GM18951 (cell line): ENCODE measurements around the gene PCDH9.

Experiments used
- POLR2A ChIP-seq: IDR thresholded peaks from 4 replicates; pipeline ENCODE4 v1.6.1; 2011; ENCODE audit warnings: mild to moderate bottlenecking; ENCODE audit not compliant: insufficient read length, insufficient read depth; ENCODE audit errors: extremely low read depth
- in situ Hi-C: fragments of 300-500 bp; cut with MboI; formaldehyde crosslinking; loops from one replicate; pipeline ENCODE4 v1.12.0; 2022; ENCODE audit warnings: low sequenced_read_pairs, mixed read lengths, inconsistent platforms; ENCODE audit not compliant: unreplicated experiment

PCDH9 gene

GRCh38 chr13:66691149-66691548 is 539.0 kb downstream of the PCDH9 start:
- no peak for TF ChIP-seq POLR2A
- in situ Hi-C loops, result loop anchor here (25.0 kb wide), 1 partner anchor 521 kb away; no protein-coding TSS in a partner anchor

DNA sequence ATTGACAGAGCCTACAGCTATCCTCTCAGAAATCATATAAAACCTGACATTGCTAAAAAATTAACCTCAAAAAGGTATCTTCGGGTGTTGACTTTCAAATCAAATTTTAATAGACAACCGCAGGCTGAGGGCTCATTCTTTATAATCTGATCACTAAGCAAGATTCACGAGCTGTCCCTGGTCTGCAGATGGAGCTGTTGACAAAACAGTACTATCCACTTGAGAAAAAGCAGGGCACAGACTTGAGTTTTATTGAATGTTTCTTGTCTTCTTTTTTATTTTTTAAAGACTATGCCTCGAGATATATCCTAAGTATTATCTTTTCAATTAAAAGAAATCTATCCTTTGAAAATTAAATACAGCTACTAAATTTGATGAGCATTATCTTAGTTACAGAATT is 540.5 kb downstream of the PCDH9 start:
- in situ Hi-C loops, result loop anchor here (25.0 kb wide), 1 partner anchor 523 kb away; no protein-coding TSS in a partner anchor
- TF ChIP-seq POLR2A, result no peak

- TF ChIP-seq POLR2A, result no peak
- in situ Hi-C loops, result loop anchor here (25.0 kb wide), 1 partner anchor 523 kb away; no protein-coding TSS in a partner anchor
Observed at GRCh38 chr13:66689037-66689619, 541.0 kb downstream of the PCDH9 start.

DNA sequence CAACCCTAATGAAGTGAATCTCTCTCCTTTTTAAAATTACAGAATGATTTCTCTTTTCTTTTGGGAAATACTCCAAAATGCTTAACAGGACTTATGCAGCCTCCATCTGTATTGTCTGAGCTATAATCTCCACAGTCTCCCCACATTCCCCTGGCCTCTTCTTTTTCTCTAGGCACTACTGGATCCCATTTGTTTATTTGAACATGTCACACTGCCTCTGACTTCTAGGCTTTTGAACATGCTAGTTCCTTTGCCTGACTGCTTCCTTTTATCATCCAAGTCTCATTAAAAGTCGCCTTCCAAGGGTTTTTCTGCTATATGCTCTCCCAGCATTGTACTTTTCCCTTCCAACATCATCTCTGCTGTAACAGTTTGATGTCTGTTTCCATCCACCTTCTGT is 548.7 kb downstream of the PCDH9 start:
- in situ Hi-C loops, result loop anchor here (25.0 kb wide), 1 partner anchor 531 kb away; no protein-coding TSS in a partner anchor
- no peak for TF ChIP-seq POLR2A

GRCh38 chr13:66680031-66680430 is 550.1 kb downstream of the PCDH9 start:
- TF ChIP-seq POLR2A, result no peak
- in situ Hi-C loops, result loop anchor here (25.0 kb wide), 1 partner anchor 532 kb away; no protein-coding TSS in a partner anchor

DNA sequence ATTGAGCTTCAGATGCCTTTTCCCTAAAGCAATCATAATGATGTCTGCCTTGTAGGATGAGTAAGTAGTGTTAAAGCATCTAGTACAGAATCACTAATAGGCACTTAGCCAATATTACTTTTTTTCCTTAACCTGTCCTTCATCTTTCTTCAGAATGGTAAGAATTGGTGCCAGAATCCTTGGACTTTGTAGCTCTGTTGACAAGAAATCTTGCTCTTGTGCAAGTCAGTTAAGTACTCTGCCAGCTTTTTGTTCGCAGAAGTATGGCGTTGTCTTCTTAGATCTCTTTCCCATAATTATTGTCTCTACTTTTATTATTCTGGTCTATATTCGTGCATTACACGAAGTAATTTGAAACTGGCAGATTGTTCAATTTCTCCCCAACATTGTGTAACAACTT is 554.5 kb downstream of the PCDH9 start:
- TF ChIP-seq POLR2A, result no peak
- in situ Hi-C loops, result loop anchor here (25.0 kb wide), 1 partner anchor 537 kb away; no protein-coding TSS in a partner anchor

DNA sequence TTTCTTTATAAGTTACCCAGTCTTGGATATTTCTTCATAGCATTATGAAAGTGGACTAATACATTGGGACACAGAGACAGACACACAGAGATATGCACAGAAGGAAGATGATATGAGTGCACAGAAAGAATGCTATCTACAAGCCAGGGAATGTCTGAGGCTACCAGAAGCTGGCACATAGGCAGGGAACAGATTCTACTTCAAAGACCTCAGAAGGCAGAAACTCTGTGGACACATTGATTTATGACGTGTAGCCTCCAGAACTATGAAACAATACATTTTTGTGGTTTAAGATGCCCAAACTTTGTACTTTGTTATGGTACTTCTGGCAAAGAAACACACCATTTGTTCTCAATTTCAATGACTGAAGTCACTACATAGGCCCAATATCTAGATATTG is 556.7 kb downstream of the PCDH9 start:
- in situ Hi-C loops, result no loop called here
- TF ChIP-seq POLR2A, result no peak

DNA sequence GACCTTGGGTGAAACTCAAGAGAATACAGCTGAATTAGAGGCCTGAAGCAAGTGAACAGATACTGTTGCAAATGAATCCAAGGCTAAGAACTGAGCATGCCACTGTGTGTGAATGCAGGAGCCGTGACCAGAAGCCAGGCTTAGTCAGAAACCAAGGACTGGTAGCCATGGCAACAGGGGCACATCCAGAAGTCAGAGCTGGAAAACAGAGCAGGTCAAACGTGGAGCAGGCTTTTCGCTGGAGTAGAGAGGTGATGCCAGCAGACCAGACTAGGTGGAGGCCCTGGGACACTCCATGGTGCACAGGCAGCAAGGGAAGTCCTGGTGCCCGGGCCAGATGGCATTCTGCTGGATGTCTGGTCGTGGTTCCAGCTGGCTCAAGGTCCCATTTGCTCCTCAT is 564.1 kb downstream of the PCDH9 start:
- no peak for TF ChIP-seq POLR2A
- in situ Hi-C loops, result no loop called here

- in situ Hi-C loops, result no loop called here
- no peak for TF ChIP-seq POLR2A
Observed at GRCh38 chr13:66663711-66664110, 566.4 kb downstream of the PCDH9 start.

DNA sequence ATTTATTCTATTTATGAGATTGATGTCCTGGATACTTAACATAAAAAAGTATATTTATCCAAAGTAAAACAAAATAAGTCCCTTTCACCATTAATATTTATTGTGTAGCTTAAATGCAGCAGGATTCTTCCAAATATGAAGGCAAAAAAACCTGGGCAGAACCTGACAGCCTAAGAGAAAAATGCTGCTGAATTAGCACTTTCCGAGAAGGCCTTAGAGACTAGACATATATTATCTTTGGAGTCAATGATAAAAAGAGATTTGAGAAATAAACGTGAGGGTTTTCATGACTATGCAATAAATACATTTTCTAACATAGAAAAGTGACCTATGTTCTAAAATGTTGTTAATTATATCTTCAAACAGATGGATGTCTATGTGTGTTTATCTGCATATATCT is 566.9 kb downstream of the PCDH9 start:
- TF ChIP-seq POLR2A, result no peak
- in situ Hi-C loops, result no loop called here

GRCh38 chr13:66661336-66661735 is 568.8 kb downstream of the PCDH9 start:
- in situ Hi-C loops, result no loop called here
- no peak for TF ChIP-seq POLR2A

- in situ Hi-C loops, result no loop called here
- no peak for TF ChIP-seq POLR2A
Observed at GRCh38 chr13:66660468-66660813, 569.7 kb downstream of the PCDH9 start.

GRCh38 chr13:66659701-66660467 is 570.3 kb downstream of the PCDH9 start:
- TF ChIP-seq POLR2A, result no peak
- in situ Hi-C loops, result no loop called here

- in situ Hi-C loops, result no loop called here
- TF ChIP-seq POLR2A, result no peak
Observed at GRCh38 chr13:66659286-66659685, 570.9 kb downstream of the PCDH9 start.

GRCh38 chr13:66657165-66657881 is 572.8 kb downstream of the PCDH9 start:
- in situ Hi-C loops, result no loop called here
- no peak for TF ChIP-seq POLR2A
